WTC11 (cell line): ENCODE measurements around the gene STK16. TPM values are rescaled to one million over a fixed set of nuclear protein-coding genes. Genes with fewer than 3 reads are reported as not detected.

Source experiments
- ATAC-seq: fragments of 200-7000 bp; cut with Tn5 transposase; 2 replicates; pipeline ENCODE4 v1.10.0; 2021; ENCODE audit warnings: mild to moderate bottlenecking, moderate library complexity
- CTCF ChIA-PET: fragments of 300-600 bp; sonication (Branson Sonifier 250); formaldehyde crosslinking; loops from one replicate; lab custom pipeline; 2021; ENCODE audit warnings: antibody characterized with exemption; lab: Charles Lee
- POLR2A ChIA-PET: fragments of 350-600 bp; sonication (Branson Sonifier 250); formaldehyde crosslinking; loops from one replicate; lab custom pipeline; 2021; ENCODE audit warnings: antibody characterized with exemption; lab: Charles Lee
- DNase-seq: peaks from one replicate; pipeline ENCODE4 v3.0.0; 2021; ENCODE audit warnings: low spot score
- H3K27ac Mint-ChIP-seq: 2 replicates; pipeline ENCODE4 v1.8.0; 2021; ENCODE audit warnings: mixed read lengths
- H3K27me3 Mint-ChIP-seq: 2 replicates; pipeline ENCODE4 v1.8.0; 2021; ENCODE audit warnings: low read depth, mild to moderate bottlenecking, moderate library complexity, mixed read lengths
- H3K36me3 Mint-ChIP-seq: 2 replicates; pipeline ENCODE4 v1.8.0; 2021; ENCODE audit warnings: mixed read lengths
- H3K4me1 Mint-ChIP-seq: 2 replicates; pipeline ENCODE4 v1.8.0; 2022; ENCODE audit warnings: mixed read lengths
- H3K4me3 Mint-ChIP-seq: 2 replicates; pipeline ENCODE4 v1.8.0; 2021; ENCODE audit warnings: mild to moderate bottlenecking, moderate library complexity, mixed read lengths
- H3K9me3 Mint-ChIP-seq: 2 replicates; pipeline ENCODE4 v1.8.0; 2021; ENCODE audit warnings: mixed read lengths
- E2F1 ChIP-seq: sonication (generic); formaldehyde crosslinking; IDR thresholded peaks from 2 replicates; pipeline ENCODE4 v1.8.0; 2022; ENCODE audit warnings: mild to moderate bottlenecking, missing genetic modification reagents
- ESRRA ChIP-seq: sonication (generic); formaldehyde crosslinking; IDR thresholded peaks from 2 replicates; pipeline ENCODE4 v1.8.1; 2022; ENCODE audit warnings: mild to moderate bottlenecking, missing genetic modification reagents, borderline replicate concordance
- ETV6 ChIP-seq: sonication (generic); formaldehyde crosslinking; IDR thresholded peaks from 2 replicates; pipeline ENCODE4 v1.8.1; 2022; ENCODE audit warnings: mild to moderate bottlenecking, missing genetic modification reagents
- FOXJ3 ChIP-seq: sonication (generic); formaldehyde crosslinking; IDR thresholded peaks from 2 replicates; pipeline ENCODE4 v1.9.0; 2021; ENCODE audit warnings: missing genetic modification reagents, mild to moderate bottlenecking, borderline replicate concordance
- FOXP1 ChIP-seq: sonication (generic); formaldehyde crosslinking; IDR thresholded peaks from 2 replicates; pipeline ENCODE4 v1.8.0; 2022; ENCODE audit warnings: missing genetic modification reagents, mild to moderate bottlenecking, moderate library complexity, borderline replicate concordance
- FOXP4 ChIP-seq: sonication (generic); formaldehyde crosslinking; IDR thresholded peaks from 2 replicates; pipeline ENCODE4 v1.8.0; 2022; ENCODE audit warnings: mild to moderate bottlenecking, missing genetic modification reagents
- GABPB1 ChIP-seq: sonication (generic); formaldehyde crosslinking; IDR thresholded peaks from 2 replicates; pipeline ENCODE4 v1.8.1; 2023; ENCODE audit warnings: mild to moderate bottlenecking, missing genetic modification reagents
- GTF2I ChIP-seq: fragments of 250-450 bp; sonication (Bioruptor Pico); conservative IDR thresholded peaks from 2 replicates; pipeline ENCODE4 v1.4.0; 2021; ENCODE audit warnings: mild to moderate bottlenecking
- IRF2 ChIP-seq: sonication (generic); formaldehyde crosslinking; IDR thresholded peaks from 2 replicates; pipeline ENCODE4 v1.8.0; 2022; ENCODE audit warnings: low read depth, missing genetic modification reagents, borderline replicate concordance
- JUN ChIP-seq: sonication (generic); formaldehyde crosslinking; IDR thresholded peaks from 2 replicates; pipeline ENCODE4 v1.8.0; 2023; ENCODE audit warnings: mild to moderate bottlenecking, missing genetic modification reagents
- MXD4 ChIP-seq: fragments of 250-450 bp; sonication (Bioruptor Pico); IDR thresholded peaks from 2 replicates; pipeline ENCODE4 v1.8.0; 2021; ENCODE audit warnings: mild to moderate bottlenecking, moderate library complexity, borderline replicate concordance
- NFATC4 ChIP-seq: fragments of 250-450 bp; sonication (Bioruptor Pico); IDR thresholded peaks from 2 replicates; pipeline ENCODE4 v1.9.0; 2021; ENCODE audit warnings: mild to moderate bottlenecking
- NFYB ChIP-seq: sonication (generic); formaldehyde crosslinking; conservative IDR thresholded peaks from 2 replicates; pipeline ENCODE4 v1.8.0; 2022; ENCODE audit warnings: low read depth, missing genetic modification reagents
- NR3C1 ChIP-seq: sonication (generic); formaldehyde crosslinking; conservative IDR thresholded peaks from 2 replicates; pipeline ENCODE4 v1.8.1; 2023; ENCODE audit warnings: low read depth, mild to moderate bottlenecking, missing genetic modification reagents
- RELA ChIP-seq: sonication (generic); formaldehyde crosslinking; IDR thresholded peaks from 2 replicates; pipeline ENCODE4 v1.8.1; 2022; ENCODE audit warnings: missing genetic modification reagents, mild to moderate bottlenecking, borderline replicate concordance
- TCF7 ChIP-seq: sonication (generic); formaldehyde crosslinking; IDR thresholded peaks from 2 replicates; pipeline ENCODE4 v1.8.0; 2022; ENCODE audit warnings: mild to moderate bottlenecking, low read depth, missing genetic modification reagents, moderate library complexity
- TEAD4 ChIP-seq: sonication (generic); formaldehyde crosslinking; IDR thresholded peaks from 2 replicates; pipeline ENCODE4 v1.8.0; 2022; ENCODE audit warnings: mild to moderate bottlenecking, missing genetic modification reagents
- ZBTB43 ChIP-seq: sonication (generic); formaldehyde crosslinking; IDR thresholded peaks from 2 replicates; pipeline ENCODE4 v1.8.1; 2023; ENCODE audit warnings: mild to moderate bottlenecking, missing genetic modification reagents
- ZMAT4 ChIP-seq: fragments of 250-450 bp; sonication (Bioruptor Pico); IDR thresholded peaks from 2 replicates; pipeline ENCODE4 v1.9.0; 2021; ENCODE audit warnings: mild to moderate bottlenecking
- ZNF121 ChIP-seq: sonication (generic); formaldehyde crosslinking; IDR thresholded peaks from 2 replicates; pipeline ENCODE4 v1.8.0; 2023; ENCODE audit warnings: missing genetic modification reagents
- ZNF232 ChIP-seq: sonication (generic); formaldehyde crosslinking; IDR thresholded peaks from 2 replicates; pipeline ENCODE4 v1.8.0; 2022; ENCODE audit warnings: mild to moderate bottlenecking, missing genetic modification reagents
- total RNA-seq: library from RNA; stranded (reverse); gene quantifications from 3 replicates; pipeline ENCODE4 v1.2.3, GENCODE V29; 2021
- TF ChIP-seq, protein P1 (sequence below): sonication (generic); formaldehyde crosslinking; IDR thresholded peaks from 2 replicates; pipeline ENCODE4 v1.8.0; 2022; ENCODE audit warnings: mild to moderate bottlenecking, missing genetic modification reagents
- TF ChIP-seq, protein P2 (sequence below): sonication (generic); formaldehyde crosslinking; IDR thresholded peaks from 2 replicates; pipeline ENCODE4 v1.8.1; 2022; ENCODE audit warnings: missing genetic modification reagents, borderline replicate concordance
- TF ChIP-seq, protein P3 (sequence below): sonication (generic); formaldehyde crosslinking; IDR thresholded peaks from 2 replicates; pipeline ENCODE4 v1.8.1; 2022; ENCODE audit warnings: mild to moderate bottlenecking, moderate library complexity, missing genetic modification reagents
- TF ChIP-seq, protein P4 (sequence below): fragments of 250-450 bp; sonication (Bioruptor Pico); IDR thresholded peaks from 2 replicates; pipeline ENCODE4 v2.1.2; 2022; ENCODE audit warnings: mild to moderate bottlenecking, moderate library complexity
- TF ChIP-seq, protein P5 (sequence below): sonication (generic); formaldehyde crosslinking; IDR thresholded peaks from 2 replicates; pipeline ENCODE4 v1.8.1; 2023; ENCODE audit warnings: mild to moderate bottlenecking, missing genetic modification reagents, borderline replicate concordance

The STK16 gene
- total RNA-seq, 1 experiment from 2014 or later, result 27.5 TPM

DNA sequence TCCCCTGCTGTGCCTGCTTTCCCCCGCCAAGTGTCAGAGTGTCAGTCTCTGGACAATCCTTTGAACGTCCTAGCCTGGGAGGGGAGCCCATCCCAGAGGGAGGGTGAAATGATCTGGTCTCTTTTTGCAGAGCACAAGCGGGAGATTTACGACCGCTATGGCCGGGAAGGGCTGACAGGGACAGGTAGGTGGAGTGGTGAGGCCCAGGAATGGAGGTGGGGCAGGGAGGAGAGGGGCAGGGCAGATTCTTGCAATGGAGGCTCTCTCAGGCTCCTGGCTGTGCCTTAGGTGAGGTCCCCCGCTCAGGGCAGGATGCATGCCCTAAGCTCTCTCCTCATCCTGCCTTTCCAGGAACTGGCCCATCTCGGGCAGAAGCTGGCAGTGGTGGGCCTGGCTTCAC is 36.3 kb downstream of the STK16 start (continued):
- no peak for TF ChIP-seq FOXP1 (CRISPR knock-in tag)
- no peak for TF ChIP-seq RELA (CRISPR knock-in tag)
- TF ChIP-seq E2F1 (CRISPR knock-in tag), result no peak
- no peak for TF ChIP-seq ZNF232
- no peak for TF ChIP-seq FOXJ3 (CRISPR knock-in tag)
- no peak for TF ChIP-seq IRF2 (CRISPR knock-in tag)
- TF ChIP-seq ETV6, result no peak
- TF ChIP-seq NFATC4 (CRISPR knock-in tag), result no peak
- TF ChIP-seq ESRRA (CRISPR knock-in tag), result no peak
- TF ChIP-seq, protein P1, sequence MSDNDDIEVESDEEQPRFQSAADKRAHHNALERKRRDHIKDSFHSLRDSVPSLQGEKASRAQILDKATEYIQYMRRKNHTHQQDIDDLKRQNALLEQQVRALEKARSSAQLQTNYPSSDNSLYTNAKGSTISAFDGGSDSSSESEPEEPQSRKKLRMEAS, result no peak
- no peak for TF ChIP-seq GTF2I (CRISPR knock-in tag)
- TF ChIP-seq ZMAT4 (CRISPR knock-in tag), result no peak

DNA sequence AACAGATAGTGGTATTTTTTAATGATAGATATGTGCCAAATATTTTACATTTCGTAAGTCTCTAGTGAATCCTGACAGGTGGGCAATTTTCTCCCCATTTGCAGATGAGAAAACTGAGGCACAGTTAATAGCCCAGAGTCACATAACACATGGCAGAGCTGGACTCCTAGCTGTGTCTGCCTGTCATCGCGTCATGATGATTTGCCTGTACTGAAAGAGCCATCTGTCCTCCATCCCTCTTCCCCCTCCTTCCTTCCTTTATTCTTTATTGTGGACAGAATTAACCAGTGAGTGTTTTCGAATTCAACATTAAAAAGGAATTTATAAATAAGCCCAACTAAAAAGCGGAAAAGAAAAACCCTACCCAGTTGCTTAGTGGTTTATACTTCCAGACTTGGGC is 37.1 kb downstream of the STK16 start:
- POLR2A ChIA-PET, result no interaction called here
- DNase-seq (no peak), ATAC-seq (no peak)
- Mint-ChIP-seq H3K36me3 (peaks cover 8% of the 10 kb centered on the region; the same call in 1 of the 2 replicates), H3K27ac (no peak overlapping the region), H3K4me3 (no peak overlapping the region), H3K9me3 (no peaks in the 10 kb centered on the region), H3K4me1 (peaks cover 29% of the 10 kb centered on the region), H3K27me3 (no peaks in the 10 kb centered on the region)
- CTCF ChIA-PET, result interaction anchor here (6.5 kb wide), 1 partner anchor 11 kb away, joined by 158 read pairs; no protein-coding TSS in a partner anchor
- no peak for TF ChIP-seq ZNF121 (CRISPR knock-in tag)
- no peak for TF ChIP-seq ZBTB43
- TF ChIP-seq NR3C1 (CRISPR knock-in tag), result no peak
- TF ChIP-seq, protein P2, sequence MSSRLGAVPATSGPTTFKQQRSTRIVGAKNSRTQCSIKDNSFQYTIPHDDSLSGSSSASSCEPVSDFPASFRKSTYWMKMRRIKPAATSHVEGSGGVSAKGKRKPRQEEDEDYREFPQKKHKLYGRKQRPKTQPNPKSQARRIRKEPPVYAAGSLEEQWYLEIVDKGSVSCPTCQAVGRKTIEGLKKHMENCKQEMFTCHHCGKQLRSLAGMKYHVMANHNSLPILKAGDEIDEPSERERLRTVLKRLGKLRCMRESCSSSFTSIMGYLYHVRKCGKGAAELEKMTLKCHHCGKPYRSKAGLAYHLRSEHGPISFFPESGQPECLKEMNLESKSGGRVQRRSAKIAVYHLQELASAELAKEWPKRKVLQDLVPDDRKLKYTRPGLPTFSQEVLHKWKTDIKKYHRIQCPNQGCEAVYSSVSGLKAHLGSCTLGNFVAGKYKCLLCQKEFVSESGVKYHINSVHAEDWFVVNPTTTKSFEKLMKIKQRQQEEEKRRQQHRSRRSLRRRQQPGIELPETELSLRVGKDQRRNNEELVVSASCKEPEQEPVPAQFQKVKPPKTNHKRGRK (CRISPR knock-in tag), result no peak
- no peak for TF ChIP-seq FOXP4 (CRISPR knock-in tag)
- no peak for TF ChIP-seq TEAD4 (CRISPR knock-in tag)
- TF ChIP-seq NFYB, result no peak
- no peak for TF ChIP-seq TCF7 (CRISPR knock-in tag)
- TF ChIP-seq, protein P3, sequence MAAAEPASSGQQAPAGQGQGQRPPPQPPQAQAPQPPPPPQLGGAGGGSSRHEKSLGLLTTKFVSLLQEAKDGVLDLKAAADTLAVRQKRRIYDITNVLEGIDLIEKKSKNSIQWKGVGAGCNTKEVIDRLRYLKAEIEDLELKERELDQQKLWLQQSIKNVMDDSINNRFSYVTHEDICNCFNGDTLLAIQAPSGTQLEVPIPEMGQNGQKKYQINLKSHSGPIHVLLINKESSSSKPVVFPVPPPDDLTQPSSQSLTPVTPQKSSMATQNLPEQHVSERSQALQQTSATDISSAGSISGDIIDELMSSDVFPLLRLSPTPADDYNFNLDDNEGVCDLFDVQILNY (CRISPR knock-in tag), result no peak
- TF ChIP-seq GABPB1, result no peak
- TF ChIP-seq JUN (CRISPR knock-in tag), result no peak
- TF ChIP-seq, protein P4, sequence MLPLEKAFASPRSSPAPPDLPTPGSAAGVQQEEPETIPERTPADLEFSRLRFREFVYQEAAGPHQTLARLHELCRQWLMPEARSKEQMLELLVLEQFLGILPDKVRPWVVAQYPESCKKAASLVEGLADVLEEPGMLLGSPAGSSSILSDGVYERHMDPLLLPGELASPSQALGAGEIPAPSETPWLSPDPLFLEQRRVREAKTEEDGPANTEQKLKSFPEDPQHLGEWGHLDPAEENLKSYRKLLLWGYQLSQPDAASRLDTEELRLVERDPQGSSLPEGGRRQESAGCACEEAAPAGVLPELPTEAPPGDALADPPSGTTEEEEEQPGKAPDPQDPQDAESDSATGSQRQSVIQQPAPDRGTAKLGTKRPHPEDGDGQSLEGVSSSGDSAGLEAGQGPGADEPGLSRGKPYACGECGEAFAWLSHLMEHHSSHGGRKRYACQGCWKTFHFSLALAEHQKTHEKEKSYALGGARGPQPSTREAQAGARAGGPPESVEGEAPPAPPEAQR (CRISPR knock-in tag), result no peak
- TF ChIP-seq MXD4 (CRISPR knock-in tag), result no peak
- TF ChIP-seq, protein P5, sequence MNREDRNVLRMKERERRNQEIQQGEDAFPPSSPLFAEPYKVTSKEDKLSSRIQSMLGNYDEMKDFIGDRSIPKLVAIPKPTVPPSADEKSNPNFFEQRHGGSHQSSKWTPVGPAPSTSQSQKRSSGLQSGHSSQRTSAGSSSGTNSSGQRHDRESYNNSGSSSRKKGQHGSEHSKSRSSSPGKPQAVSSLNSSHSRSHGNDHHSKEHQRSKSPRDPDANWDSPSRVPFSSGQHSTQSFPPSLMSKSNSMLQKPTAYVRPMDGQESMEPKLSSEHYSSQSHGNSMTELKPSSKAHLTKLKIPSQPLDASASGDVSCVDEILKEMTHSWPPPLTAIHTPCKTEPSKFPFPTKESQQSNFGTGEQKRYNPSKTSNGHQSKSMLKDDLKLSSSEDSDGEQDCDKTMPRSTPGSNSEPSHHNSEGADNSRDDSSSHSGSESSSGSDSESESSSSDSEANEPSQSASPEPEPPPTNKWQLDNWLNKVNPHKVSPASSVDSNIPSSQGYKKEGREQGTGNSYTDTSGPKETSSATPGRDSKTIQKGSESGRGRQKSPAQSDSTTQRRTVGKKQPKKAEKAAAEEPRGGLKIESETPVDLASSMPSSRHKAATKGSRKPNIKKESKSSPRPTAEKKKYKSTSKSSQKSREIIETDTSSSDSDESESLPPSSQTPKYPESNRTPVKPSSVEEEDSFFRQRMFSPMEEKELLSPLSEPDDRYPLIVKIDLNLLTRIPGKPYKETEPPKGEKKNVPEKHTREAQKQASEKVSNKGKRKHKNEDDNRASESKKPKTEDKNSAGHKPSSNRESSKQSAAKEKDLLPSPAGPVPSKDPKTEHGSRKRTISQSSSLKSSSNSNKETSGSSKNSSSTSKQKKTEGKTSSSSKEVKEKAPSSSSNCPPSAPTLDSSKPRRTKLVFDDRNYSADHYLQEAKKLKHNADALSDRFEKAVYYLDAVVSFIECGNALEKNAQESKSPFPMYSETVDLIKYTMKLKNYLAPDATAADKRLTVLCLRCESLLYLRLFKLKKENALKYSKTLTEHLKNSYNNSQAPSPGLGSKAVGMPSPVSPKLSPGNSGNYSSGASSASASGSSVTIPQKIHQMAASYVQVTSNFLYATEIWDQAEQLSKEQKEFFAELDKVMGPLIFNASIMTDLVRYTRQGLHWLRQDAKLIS (CRISPR knock-in tag), result no peak
